Left renal pelvis (tissue), 4 donors: ENCODE results near the gene WASHC2C. TPM values are rescaled to one million over a fixed set of nuclear protein-coding genes. Genes with fewer than 3 reads are reported as not detected.
"Not testable (repeated sequence)": the region's sequence is repeated elsewhere in the genome, so short reads cannot be mapped to it uniquely, and the experiment has no call there.

ENCODE experiments used
- DNase-seq, 4 donors: peaks; one replicate each; pipeline ENCODE4 v3.0.0-alpha.2; 2013; ENCODE audit warnings: low read depth in 4 of 4, low spot score in 3 of 4
- polyA plus RNA-seq, 4 donors: library from polyadenylated mRNA; unstranded; fragments of 120-200 nt; gene quantifications; one replicate each; pipeline ENCODE4 v1.2.1, GENCODE V29; 2013; ENCODE audit not compliant: insufficient read length in 4 of 4

Gene WASHC2C
- polyA plus RNA-seq, 4 donors, result 42.5 to 71.6 (median 59.8) TPM

- DNase-seq, result not testable (repeated sequence)
Measured at GRCh38 chr10:45820107-45820830, 93.2 kb downstream of the WASHC2C start.

- DNase-seq, result not testable (repeated sequence)
Measured at GRCh38 chr10:45822918-45823317, 95.9 kb downstream of the WASHC2C start.

Other genes starting within 250 kb of the WASHC2C start
- gene ZFAND4, start 54.5 kb upstream of the WASHC2C start, polyA plus RNA-seq, result 10 to 100 TPM; 12.5 to 15.4 (median 14.0) TPM
- gene AGAP4, start 120.2 kb downstream of the WASHC2C start, polyA plus RNA-seq, result 10 to 100 TPM; 27.4 to 56.8 (median 37.6) TPM
- gene TIMM23, start 245.2 kb downstream of the WASHC2C start, polyA plus RNA-seq, result 10 to 100 TPM; 46.5 to 70.4 (median 63.0) TPM